ENCODE data around the gene CAB39.
A peak's percentile ranks its signal among the peaks of the same experiment; 100 is the strongest.
"Not testable (repeated sequence)": the region's sequence is repeated elsewhere in the genome, so short reads cannot be mapped to it uniquely, and the experiment has no call there.

Gene CAB39

GRCh38 chr2:230682546-230682945 lies 30.1 kb upstream of the CAB39 start:
- no peak for DNase-seq

GRCh38 chr2:230684270-230685168 lies 28.1 kb upstream of the CAB39 start:
- no peak for DNase-seq

- peak in 1 of 51 donors; percentile 5 for DNase-seq
Observed at GRCh38 chr2:230685178-230685577, 27.5 kb upstream of the CAB39 start.

GRCh38 chr2:230687498-230687897 lies 25.1 kb upstream of the CAB39 start:
- no peak for DNase-seq

GRCh38 chr2:230688490-230688889 lies 24.2 kb upstream of the CAB39 start:
- DNase-seq, result no peak

GRCh38 chr2:230690439-230690838 lies 22.2 kb upstream of the CAB39 start:
- DNase-seq, result peak in 19 of 51 donors; percentile 10 to 49 (median 25)

GRCh38 chr2:230691005-230691647 lies 21.5 kb upstream of the CAB39 start:
- no peak for DNase-seq

- DNase-seq, result no peak
Observed at GRCh38 chr2:230692760-230693159, 19.9 kb upstream of the CAB39 start.

GRCh38 chr2:230693411-230693810 lies 19.2 kb upstream of the CAB39 start:
- DNase-seq, result no peak

- no peak for DNase-seq
Observed at GRCh38 chr2:230694241-230694640, 18.4 kb upstream of the CAB39 start.

GRCh38 chr2:230695551-230695950 lies 17.1 kb upstream of the CAB39 start:
- DNase-seq, result no peak

- DNase-seq, result no peak
Observed at GRCh38 chr2:230696670-230697069, 16.0 kb upstream of the CAB39 start.

GRCh38 chr2:230697676-230698075 lies 15.0 kb upstream of the CAB39 start:
- no peak for DNase-seq

- DNase-seq, result not testable (repeated sequence)
Observed at GRCh38 chr2:230698753-230699152, 13.9 kb upstream of the CAB39 start.

- DNase-seq, result no peak
Observed at GRCh38 chr2:230700447-230700846, 12.2 kb upstream of the CAB39 start.

- DNase-seq, result no peak
Observed at GRCh38 chr2:230701308-230701707, 11.3 kb upstream of the CAB39 start.

GRCh38 chr2:230702457-230702856 lies 10.2 kb upstream of the CAB39 start:
- DNase-seq, result not testable (repeated sequence)

- no peak for DNase-seq
Observed at GRCh38 chr2:230703514-230703913, 9.1 kb upstream of the CAB39 start.

- DNase-seq, result no peak
Observed at GRCh38 chr2:230706053-230706521, 6.6 kb upstream of the CAB39 start.

GRCh38 chr2:230706966-230707365 lies 5.7 kb upstream of the CAB39 start:
- no peak for DNase-seq

- DNase-seq, result no peak
Observed at GRCh38 chr2:230708204-230708603, 4.4 kb upstream of the CAB39 start.

- peak in 4 of 51 donors; percentile 4 to 10 (median 6) for DNase-seq
Observed at GRCh38 chr2:230711224-230711623, 1.4 kb upstream of the CAB39 start.

All from hypothalamus (tissue), 51 donors.